ENCODE measurements around the gene TEX44.

Gene TEX44

GRCh38 chr2:231606941-231607340 lies 14.3 kb downstream of the TEX44 start:
- no peak for DNase-seq

- peak; percentile 87 for DNase-seq
Measured at GRCh38 chr2:231611273-231612108, 18.8 kb downstream of the TEX44 start.

GRCh38 chr2:231612109-231612455 lies 19.4 kb downstream of the TEX44 start:
- DNase-seq: peak; percentile 87

GRCh38 chr2:231612456-231613330 lies 20.0 kb downstream of the TEX44 start:
- peak; percentile 87 for DNase-seq

GRCh38 chr2:231613331-231613662 lies 20.6 kb downstream of the TEX44 start:
- DNase-seq: no peak

GRCh38 chr2:231613663-231614558 lies 21.2 kb downstream of the TEX44 start:
- DNase-seq: peak; percentile 83

- no peak for DNase-seq
Measured at GRCh38 chr2:231614559-231615057, 21.9 kb downstream of the TEX44 start.

- DNase-seq: no peak
Measured at GRCh38 chr2:231615058-231615671, 22.5 kb downstream of the TEX44 start.

- DNase-seq: no peak
Measured at GRCh38 chr2:231616296-231616695, 23.6 kb downstream of the TEX44 start.

- DNase-seq: no peak
Measured at GRCh38 chr2:231617059-231617926, 24.6 kb downstream of the TEX44 start.

- DNase-seq: no peak
Measured at GRCh38 chr2:231621051-231621879, 28.6 kb downstream of the TEX44 start.

- DNase-seq: no peak
Measured at GRCh38 chr2:231622963-231623362, 30.3 kb downstream of the TEX44 start.

- DNase-seq: no peak
Measured at GRCh38 chr2:231626449-231626848, 33.8 kb downstream of the TEX44 start.

- DNase-seq: no peak
Measured at GRCh38 chr2:231627384-231628120, 34.9 kb downstream of the TEX44 start.

GRCh38 chr2:231632559-231633142 lies 40.0 kb downstream of the TEX44 start:
- DNase-seq: no peak

GRCh38 chr2:231633241-231633976 lies 40.7 kb downstream of the TEX44 start:
- no peak for DNase-seq

- DNase-seq: no peak
Measured at GRCh38 chr2:231634412-231634811, 41.7 kb downstream of the TEX44 start.
